ENCODE results near the gene GRK2.

The GRK2 gene

GRCh38 chr11:67274768-67275605 is 8.7 kb downstream of the GRK2 start:
- POLR2A ChIA-PET: no interaction called here
- no peak for DNase-seq (ENCODE audit: extremely low spot score)
- CTCF ChIA-PET: interaction anchor here (0.7 kb wide), 1 partner anchor 12 kb away, joined by 3 read pairs; no protein-coding TSS in a partner anchor
- TF ChIP-seq NFRKB (IDR thresholded peaks at IDR 0.05) (no peak), TARDBP (IDR thresholded peaks at IDR 0.05) (no peak), FOXA1 (IDR thresholded peaks at IDR 0.05) (no peak), BHLHE40 (IDR thresholded peaks at IDR 0.05; ENCODE audit: borderline replicate concordance) (no peak), FOXK2 (IDR thresholded peaks at IDR 0.05) (no peak), L3MBTL2 (conservative IDR thresholded peaks at IDR 0.05) (no peak)

GRCh38 chr11:67275606-67276409 is 9.5 kb downstream of the GRK2 start:
- DNase-seq (ENCODE audit: extremely low spot score): no peak
- TF ChIP-seq SP1 (IDR thresholded peaks at IDR 0.05) (no peak), LEF1 (IDR thresholded peaks at IDR 0.05; ENCODE audit: borderline replicate concordance) (no peak), ZNF384 (IDR thresholded peaks at IDR 0.05) (no peak), FOXK2 (IDR thresholded peaks at IDR 0.05) (no peak), SUZ12 (IDR thresholded peaks at IDR 0.05) (no peak), HDGF (IDR thresholded peaks at IDR 0.05; ENCODE audit: borderline replicate concordance) (no peak), FOXM1 (IDR thresholded peaks at IDR 0.05; ENCODE audit: borderline replicate concordance) (no peak), NFRKB (IDR thresholded peaks at IDR 0.05) (no peak), L3MBTL2 (conservative IDR thresholded peaks at IDR 0.05) (no peak), PKNOX1 (IDR thresholded peaks at IDR 0.05) (no peak), TARDBP (IDR thresholded peaks at IDR 0.05) (no peak), CTBP1 (IDR thresholded peaks at IDR 0.05; ENCODE audit: borderline replicate concordance) (no peak), BHLHE40 (IDR thresholded peaks at IDR 0.05; ENCODE audit: borderline replicate concordance) (no peak), FOXA1 (IDR thresholded peaks at IDR 0.05) (no peak)
- ChIA-PET CTCF (no interaction called here), POLR2A (no interaction called here)

- TF ChIP-seq ARNT (IDR thresholded peaks at IDR 0.05) (no peak), FOXM1 (IDR thresholded peaks at IDR 0.05; ENCODE audit: borderline replicate concordance) (no peak), BHLHE40 (IDR thresholded peaks at IDR 0.05; ENCODE audit: borderline replicate concordance) (no peak), FOXK2 (IDR thresholded peaks at IDR 0.05) (no peak)
- DNase-seq (ENCODE audit: extremely low spot score): no peak
- POLR2A ChIA-PET: interaction anchor here (1.3 kb wide), 1 partner anchor 11 kb away, joined by 5 read pairs; no protein-coding TSS in a partner anchor
- CTCF ChIA-PET: no interaction called here
These were observed 10.5 kb downstream of the GRK2 start for GRCh38 chr11:67276781-67277230.

GRCh38 chr11:67277231-67277961 is 11.1 kb downstream of the GRK2 start:
- DNase-seq (ENCODE audit: extremely low spot score): no peak
- ChIA-PET CTCF (interaction anchor here (0.6 kb wide), 1 partner anchor 65 kb away, joined by 3 read pairs; no protein-coding TSS in a partner anchor), POLR2A (interaction anchor here (1.3 kb wide), 1 partner anchor 11 kb away, joined by 5 read pairs; no protein-coding TSS in a partner anchor)
- no peak for TF ChIP-seq HDGF (IDR thresholded peaks at IDR 0.05; ENCODE audit: borderline replicate concordance)
- TF ChIP-seq SUZ12 (IDR thresholded peaks at IDR 0.05): no peak
- TF ChIP-seq SP1 (IDR thresholded peaks at IDR 0.05): no peak
- TF ChIP-seq FOXM1 (IDR thresholded peaks at IDR 0.05; ENCODE audit: borderline replicate concordance): no peak
- TF ChIP-seq NFRKB (IDR thresholded peaks at IDR 0.05): no peak
- TF ChIP-seq FOXA1 (IDR thresholded peaks at IDR 0.05): no peak
- TF ChIP-seq CTBP1 (IDR thresholded peaks at IDR 0.05; ENCODE audit: borderline replicate concordance): no peak
- no peak for TF ChIP-seq ELF4 (IDR thresholded peaks at IDR 0.05)
- TF ChIP-seq LEF1 (IDR thresholded peaks at IDR 0.05; ENCODE audit: borderline replicate concordance): no peak
- no peak for TF ChIP-seq FOXK2 (IDR thresholded peaks at IDR 0.05)
- no peak for TF ChIP-seq TARDBP (IDR thresholded peaks at IDR 0.05)
- no peak for TF ChIP-seq L3MBTL2 (conservative IDR thresholded peaks at IDR 0.05)

GRCh38 chr11:67278135-67278938 is 12.1 kb downstream of the GRK2 start:
- ChIA-PET CTCF (no interaction called here), POLR2A (interaction anchor here (1.3 kb wide), 1 partner anchor 10 kb away, joined by 5 read pairs; no protein-coding TSS in a partner anchor)
- TF ChIP-seq FOXK2 (IDR thresholded peaks at IDR 0.05) (no peak), SP1 (IDR thresholded peaks at IDR 0.05) (no peak)
- DNase-seq (ENCODE audit: extremely low spot score): no peak

GRCh38 chr11:67278939-67279588 is 12.8 kb downstream of the GRK2 start:
- DNase-seq (ENCODE audit: extremely low spot score): no peak
- TF ChIP-seq SP1 (IDR thresholded peaks at IDR 0.05) (no peak), SUZ12 (IDR thresholded peaks at IDR 0.05) (no peak), NFRKB (IDR thresholded peaks at IDR 0.05) (no peak), ELF4 (IDR thresholded peaks at IDR 0.05) (no peak), HDGF (IDR thresholded peaks at IDR 0.05; ENCODE audit: borderline replicate concordance) (no peak), ARNT (IDR thresholded peaks at IDR 0.05) (no peak)
- ChIA-PET CTCF (no interaction called here), POLR2A (interaction anchor here (1.5 kb wide), 1 partner anchor 10 kb away, joined by 5 read pairs; the partner anchor contains the start of gene ANKRD13D)

Measured in HEK293T (cell line).